ENCODE measurements around the gene IL16. TPM values are rescaled to one million over a fixed set of nuclear protein-coding genes. Genes with fewer than 3 reads are reported as not detected.

Gene IL16
- total RNA-seq, 1 experiment from 2014 or later = 1.8 TPM

GRCh38 chr15:81261172-81261811 is 64.6 kb downstream of the IL16 start:
- Histone ChIP-seq H3K4me3 (ENCODE audit: low read depth, low read length, poor library complexity, severe bottlenecking) (no peak overlapping the region), H3K36me3 (ENCODE audit: insufficient read depth, low read length, poor library complexity, severe bottlenecking) (no peaks in the 10 kb centered on the region), H3K27me3 (replicated peaks; ENCODE audit: insufficient read depth, low read depth, low read length, poor library complexity) (peaks cover 5% of the 10 kb centered on the region), H3K27ac (ENCODE audit: low read depth, low read length, poor library complexity, severe bottlenecking) (no peak overlapping the region), H3K9me3 (ENCODE audit: low read depth, low read length, poor library complexity, severe bottlenecking) (no peaks in the 10 kb centered on the region), H3K4me1 (ENCODE audit: insufficient read depth, low read length, poor library complexity, severe bottlenecking) (no peaks in the 10 kb centered on the region)
- TF ChIP-seq EZH2 (IDR thresholded peaks at IDR 0.05; ENCODE audit: borderline replicate concordance, low read depth, low read length, poor library complexity, severe bottlenecking) (no peak), CTCF (conservative IDR thresholded peaks at IDR 0.05; ENCODE audit: low read depth, low read length) (no peak)
- intact Hi-C loops (cut with micrococcal nuclease; ENCODE audit: unreplicated experiment) = no loop called here
- no TSS peak for BruUV-seq (replicated peaks)
- no peak for DNase-seq (ENCODE audit: low spot score)
- CTCF ChIA-PET = no interaction called here
- POLR2A ChIA-PET (ENCODE audit: low non-redundant PET) = interaction anchor here (0.6 to 0.7 kb wide), 2 partner anchors 59 to 153 kb away, joined by 3 read pairs; no protein-coding TSS in a partner anchor

GRCh38 chr15:81263477-81263876 is 66.8 kb downstream of the IL16 start:
- no peaks in the 10 kb centered on the region for H3K4me1 ChIP-seq (ENCODE audit: insufficient read depth, low read length, poor library complexity, severe bottlenecking)
- no peak overlapping the region for H3K27ac ChIP-seq (ENCODE audit: low read depth, low read length, poor library complexity, severe bottlenecking)
- H3K4me3 ChIP-seq (ENCODE audit: low read depth, low read length, poor library complexity, severe bottlenecking) = no peak overlapping the region
- DNase-seq (ENCODE audit: low spot score) = no peak
- H3K27me3 ChIP-seq (replicated peaks; ENCODE audit: insufficient read depth, low read depth, low read length, poor library complexity) = peaks cover 5% of the 10 kb centered on the region
- H3K9me3 ChIP-seq (ENCODE audit: low read depth, low read length, poor library complexity, severe bottlenecking) = no peaks in the 10 kb centered on the region
- intact Hi-C loops (cut with micrococcal nuclease; ENCODE audit: unreplicated experiment) = no loop called here
- no peaks in the 10 kb centered on the region for H3K36me3 ChIP-seq (ENCODE audit: insufficient read depth, low read length, poor library complexity, severe bottlenecking)
- BruUV-seq (replicated peaks) = no TSS peak
- CTCF ChIA-PET = no interaction called here
- POLR2A ChIA-PET (ENCODE audit: low non-redundant PET) = interaction anchor here (0.7 kb wide), 1 partner anchor 17 kb away, joined by 4 read pairs; no protein-coding TSS in a partner anchor
- TF ChIP-seq EZH2 (IDR thresholded peaks at IDR 0.05; ENCODE audit: borderline replicate concordance, low read depth, low read length, poor library complexity, severe bottlenecking) (no peak), CTCF (conservative IDR thresholded peaks at IDR 0.05; ENCODE audit: low read depth, low read length) (no peak)

- H3K4me3 ChIP-seq (ENCODE audit: low read depth, low read length, poor library complexity, severe bottlenecking) = no peak overlapping the region
- H3K27ac ChIP-seq (ENCODE audit: low read depth, low read length, poor library complexity, severe bottlenecking) = no peak overlapping the region
- H3K9me3 ChIP-seq (ENCODE audit: low read depth, low read length, poor library complexity, severe bottlenecking) = no peaks in the 10 kb centered on the region
- H3K27me3 ChIP-seq (replicated peaks; ENCODE audit: insufficient read depth, low read depth, low read length, poor library complexity) = peaks cover 5% of the 10 kb centered on the region
- CTCF ChIA-PET = no interaction called here
- H3K36me3 ChIP-seq (ENCODE audit: insufficient read depth, low read length, poor library complexity, severe bottlenecking) = no peaks in the 10 kb centered on the region
- intact Hi-C loops (cut with micrococcal nuclease; ENCODE audit: unreplicated experiment) = no loop called here
- POLR2A ChIA-PET (ENCODE audit: low non-redundant PET) = no interaction called here
- DNase-seq (ENCODE audit: low spot score) = no peak
- no peak for TF ChIP-seq EZH2 (IDR thresholded peaks at IDR 0.05; ENCODE audit: borderline replicate concordance, low read depth, low read length, poor library complexity, severe bottlenecking)
- no peak for TF ChIP-seq CTCF (conservative IDR thresholded peaks at IDR 0.05; ENCODE audit: low read depth, low read length)
- H3K4me1 ChIP-seq (ENCODE audit: insufficient read depth, low read length, poor library complexity, severe bottlenecking) = no peaks in the 10 kb centered on the region
- BruUV-seq (replicated peaks) = no TSS peak
These were observed 67.6 kb downstream of the IL16 start for GRCh38 chr15:81264072-81264857.
